HG02588 (cell line): ENCODE results near the gene TMIGD3.

ENCODE experiments used
- ATAC-seq: cut with Tn5 transposase; IDR thresholded peaks from one replicate; pipeline ENCODE4 v1.9.1; 2021; ENCODE audit warnings: mild to moderate bottlenecking, moderate library complexity; ENCODE audit not compliant: unreplicated experiment

TMIGD3 gene

DNA sequence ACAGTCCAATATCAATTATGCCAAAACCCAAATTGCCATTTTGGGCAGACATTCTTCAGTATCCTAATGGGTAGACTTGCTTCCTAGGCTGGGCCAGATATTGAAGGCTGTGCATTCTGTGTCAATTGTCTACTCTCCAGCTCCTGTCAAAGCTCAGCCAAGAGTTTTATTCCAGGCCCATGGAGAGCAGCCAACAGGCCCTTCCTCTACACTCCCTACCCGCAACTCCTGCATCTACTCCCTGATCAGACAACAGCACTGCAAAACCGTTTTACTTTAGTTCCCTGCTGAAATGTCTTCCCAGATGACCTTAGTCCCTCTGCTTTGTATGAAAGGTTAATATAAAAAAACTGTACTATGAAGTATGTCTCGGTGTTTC is 6.6 kb upstream of the TMIGD3 start:
- ATAC-seq: no peak

DNA sequence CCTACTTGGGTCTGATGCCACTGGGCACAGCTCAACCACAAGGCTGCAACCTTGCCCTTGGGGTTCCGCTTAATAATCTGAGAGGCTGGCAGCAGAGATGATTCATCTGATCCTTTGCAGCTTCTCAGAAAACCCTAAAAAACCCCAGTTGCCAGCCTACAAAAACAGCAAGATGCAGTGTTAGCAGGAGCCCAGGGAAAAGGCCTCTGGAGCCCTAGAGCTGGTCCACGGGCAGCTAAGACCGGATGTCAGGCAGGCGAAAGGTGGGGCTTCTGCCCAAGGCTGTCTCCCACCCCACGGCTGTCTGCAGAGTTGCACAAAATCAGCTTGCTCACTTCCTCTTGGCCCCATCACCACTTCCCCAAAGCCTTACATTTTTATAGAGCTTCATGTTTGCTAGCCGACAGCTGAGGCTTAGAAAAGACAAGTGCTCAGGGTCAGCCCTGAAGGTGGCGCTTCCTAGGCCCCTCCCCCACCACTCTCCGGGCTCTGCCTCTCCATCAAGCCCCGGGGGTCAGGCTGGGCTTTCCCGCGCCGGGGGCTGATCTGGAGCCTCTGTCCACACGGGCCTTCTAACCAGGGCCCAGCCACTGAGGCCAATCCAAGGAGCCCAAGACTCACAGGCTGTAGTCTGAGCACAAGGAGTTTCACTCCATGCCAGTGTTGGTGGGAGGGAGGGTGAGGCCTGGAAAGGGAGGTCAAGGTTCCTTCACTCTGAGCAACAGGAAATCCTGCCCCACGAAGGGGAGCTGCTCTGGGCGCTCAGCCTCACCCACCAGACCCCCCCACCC is 4.2 kb upstream of the TMIGD3 start:
- ATAC-seq: peak; percentile 41

DNA sequence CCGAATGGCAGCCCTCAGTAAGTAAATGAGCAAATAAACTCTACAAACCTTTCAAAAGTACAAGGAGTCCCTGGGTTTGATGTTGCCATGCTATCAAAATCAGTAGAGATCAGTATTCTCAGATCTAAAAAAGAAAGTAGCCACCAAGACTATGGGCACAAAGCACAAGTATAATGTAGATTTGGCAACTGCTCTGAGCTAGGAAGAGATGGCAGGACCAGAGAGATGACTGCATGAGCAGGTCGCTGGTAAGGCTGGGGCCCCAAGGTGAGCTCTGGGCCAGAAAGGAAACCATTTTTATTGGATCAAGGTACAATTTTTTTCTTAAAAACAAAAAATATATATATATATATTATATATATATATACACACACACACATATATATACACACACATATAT is 3.1 kb upstream of the TMIGD3 start:
- ATAC-seq: no peak

DNA sequence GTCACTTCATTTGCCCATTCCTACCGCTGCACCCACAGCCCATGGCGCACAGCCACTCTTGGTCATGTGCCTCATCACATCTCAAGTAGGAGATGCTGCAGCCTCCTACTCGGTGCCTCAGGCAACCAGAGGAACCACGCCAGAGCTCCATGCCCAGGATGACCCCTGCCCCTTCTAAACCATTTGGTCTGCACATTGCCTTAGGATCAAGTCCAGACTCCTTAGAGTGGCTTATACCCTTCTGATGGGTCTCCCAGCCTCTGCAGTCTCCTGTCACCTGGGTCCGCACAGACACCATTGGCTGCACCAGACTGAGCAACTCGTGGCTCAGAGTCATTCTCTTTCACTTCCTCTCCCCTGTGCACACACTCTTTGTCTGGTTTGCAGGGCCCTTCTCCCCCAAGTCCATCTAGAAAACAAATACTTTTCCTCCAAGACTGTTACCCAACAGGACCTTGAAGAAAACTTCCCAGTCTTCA is 2.2 kb upstream of the TMIGD3 start:
- ATAC-seq: peak; percentile 50

DNA sequence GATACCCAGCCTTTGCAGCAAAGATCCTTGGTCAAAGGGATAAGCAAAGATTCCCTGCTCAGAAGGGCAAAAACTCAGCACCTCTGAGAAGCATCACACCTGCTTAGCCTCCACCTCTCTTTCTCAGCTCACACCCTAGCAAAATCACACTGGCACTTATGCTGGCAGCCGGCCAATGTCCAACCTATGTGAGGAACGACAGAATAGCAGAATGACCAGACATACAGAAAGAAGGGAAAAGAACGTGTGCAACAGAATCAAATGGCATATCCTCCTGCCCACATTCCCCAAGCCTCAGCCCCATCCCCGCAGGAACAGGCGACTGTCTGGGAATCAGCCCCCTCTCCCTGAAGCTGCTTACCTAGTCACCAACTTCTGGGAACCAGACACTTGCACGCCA is 664 bp upstream of the TMIGD3 start:
- no peak for ATAC-seq

DNA sequence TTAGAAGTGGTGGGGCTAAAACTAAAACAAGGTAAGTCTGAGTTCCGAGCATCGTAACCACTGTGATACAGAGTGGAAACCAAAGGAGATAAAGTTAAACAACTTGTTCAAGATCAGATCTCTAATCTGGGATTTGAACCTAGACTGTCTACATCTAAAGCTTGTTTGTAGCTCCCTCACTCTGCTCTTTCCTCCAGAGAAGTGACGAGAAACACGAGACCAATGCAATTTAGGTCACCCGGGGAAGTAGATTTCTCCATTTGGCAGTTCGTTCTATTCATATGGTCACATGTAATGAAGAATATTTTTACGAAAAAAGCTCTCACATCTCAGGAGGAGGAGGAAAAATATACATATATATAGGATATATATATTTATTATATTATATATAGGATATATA is 1.8 kb downstream of the TMIGD3 start:
- ATAC-seq: no peak

DNA sequence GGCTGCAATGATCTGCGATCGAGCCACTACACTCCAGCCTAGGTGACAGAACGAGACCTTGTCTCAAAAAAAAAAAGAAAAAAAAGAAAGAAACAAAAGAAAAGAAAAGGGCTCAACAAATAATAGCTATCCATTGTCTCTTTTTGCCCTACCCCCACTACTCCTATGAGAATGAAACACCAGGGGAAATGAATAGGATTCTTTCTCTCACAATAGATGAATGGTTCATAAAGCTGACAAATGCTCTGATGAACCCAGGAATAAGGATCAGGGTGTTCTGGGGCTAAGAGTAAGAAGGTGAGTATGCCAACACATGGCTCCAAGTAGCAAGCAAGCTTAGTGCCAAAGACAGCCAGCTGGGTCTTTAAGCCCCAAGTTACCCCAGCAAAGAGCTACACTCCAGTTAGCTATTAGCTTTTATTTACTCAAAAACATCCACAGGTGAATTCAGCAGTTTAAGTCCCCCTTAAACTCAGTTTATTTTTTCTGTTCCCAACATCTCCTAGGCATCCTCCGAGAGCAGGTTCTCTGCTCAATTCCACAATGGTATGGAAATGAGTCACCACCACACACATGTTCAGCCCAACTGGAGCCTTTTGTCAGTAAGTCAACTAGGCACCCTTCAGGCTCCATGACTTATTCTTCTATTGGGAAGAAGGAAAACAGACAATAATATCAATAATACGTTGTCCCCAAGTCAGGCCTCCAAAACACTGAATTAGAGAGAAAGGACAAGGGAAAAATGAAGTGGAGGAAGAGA is 4.2 kb downstream of the TMIGD3 start:
- ATAC-seq: no peak

DNA sequence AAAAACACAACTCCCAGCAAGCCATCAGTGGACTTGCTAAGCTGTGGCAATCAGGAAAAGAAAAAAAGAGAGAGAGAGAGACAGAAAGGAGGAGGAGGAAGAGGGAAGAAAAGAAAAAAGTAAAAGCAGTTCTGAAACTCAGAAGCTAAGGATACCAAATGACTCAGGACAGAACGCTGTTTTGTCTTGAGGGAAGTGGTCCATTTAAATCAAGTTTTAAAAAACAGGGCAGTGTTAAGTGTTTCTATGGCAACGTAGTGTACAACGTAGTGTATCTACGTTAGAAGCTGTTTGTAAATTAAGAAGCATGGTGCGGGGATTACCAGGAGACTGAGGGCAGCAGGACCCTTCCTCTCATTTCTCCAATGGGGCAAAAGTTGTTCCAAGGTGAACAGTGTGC is 5.8 kb downstream of the TMIGD3 start:
- no peak for ATAC-seq

DNA sequence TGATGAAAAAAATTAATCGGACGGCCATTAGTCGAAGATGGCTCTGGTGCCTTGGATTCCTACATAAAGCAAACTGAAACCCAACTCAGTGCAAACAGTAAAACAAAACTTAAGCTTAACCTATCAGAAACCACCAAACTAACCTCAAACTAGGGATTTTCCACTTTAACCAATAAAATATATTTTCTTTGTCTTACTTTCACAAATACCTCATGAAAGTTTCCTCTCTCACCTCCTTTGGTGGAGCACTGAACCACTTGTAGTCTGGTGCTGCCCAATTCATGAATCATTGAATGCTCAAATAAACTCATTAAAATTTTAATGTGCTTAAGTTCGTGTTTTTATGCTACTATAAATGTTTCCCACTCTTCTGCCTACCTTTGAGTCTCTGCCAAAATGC is 7.0 kb downstream of the TMIGD3 start:
- no peak for ATAC-seq

DNA sequence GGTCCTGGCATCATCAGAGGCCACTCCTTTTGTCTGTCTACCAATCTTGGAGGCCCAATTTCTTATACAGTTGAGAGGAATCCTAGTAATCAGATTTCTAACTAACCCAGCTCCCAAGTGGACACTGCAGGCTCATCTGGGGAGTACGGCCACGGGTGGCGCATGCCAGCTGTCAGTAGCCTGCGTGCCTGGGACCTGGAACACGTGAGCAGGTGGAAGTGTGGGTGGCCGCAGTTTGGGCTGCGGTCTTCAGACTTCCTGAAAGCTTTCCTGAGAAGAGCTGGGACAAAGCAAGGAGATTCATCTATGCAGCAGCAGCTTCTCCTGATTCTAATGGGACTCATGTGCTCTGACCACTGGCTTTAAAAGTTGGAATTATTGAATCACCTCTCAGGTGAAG is 12.4 kb downstream of the TMIGD3 start:
- no peak for ATAC-seq

DNA sequence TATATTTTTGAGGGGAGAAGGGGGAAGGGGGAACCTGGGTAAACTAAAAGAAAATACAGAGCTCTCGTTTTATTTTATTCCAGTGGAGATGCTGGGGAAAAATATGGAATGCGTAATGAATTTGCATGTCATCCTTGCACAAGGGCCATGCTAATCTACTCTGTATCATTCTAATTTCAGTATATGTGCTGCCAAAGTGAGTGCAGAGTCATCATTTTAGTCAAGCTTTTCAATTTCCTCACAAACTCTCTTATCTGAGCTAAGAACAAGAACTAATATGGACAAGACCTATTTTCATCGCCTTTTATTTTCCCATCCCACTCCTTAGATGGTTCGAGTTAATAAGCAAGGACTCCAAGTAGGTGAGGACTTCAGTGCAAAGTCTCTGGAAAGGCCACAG is 13.2 kb downstream of the TMIGD3 start:
- ATAC-seq: no peak

DNA sequence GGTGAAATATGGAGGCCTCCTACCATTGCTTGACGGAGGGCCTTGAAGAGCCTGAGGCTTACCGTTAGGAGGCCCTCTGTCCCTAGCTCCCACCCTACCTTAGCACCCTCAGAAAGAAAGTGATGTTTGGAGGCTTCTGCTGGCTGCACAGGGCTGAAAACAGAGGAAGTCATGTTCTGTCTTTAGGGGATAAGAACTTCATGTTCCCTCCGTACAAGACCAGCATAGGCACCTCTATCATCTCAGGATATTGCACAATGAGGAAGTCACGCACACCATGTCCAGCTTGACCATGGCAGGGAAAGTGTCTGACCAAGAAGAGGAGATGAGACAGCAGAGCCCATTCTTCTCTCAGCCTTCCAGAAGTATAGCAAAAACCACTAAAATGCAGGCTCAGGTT is 13.8 kb downstream of the TMIGD3 start:
- no peak for ATAC-seq

DNA sequence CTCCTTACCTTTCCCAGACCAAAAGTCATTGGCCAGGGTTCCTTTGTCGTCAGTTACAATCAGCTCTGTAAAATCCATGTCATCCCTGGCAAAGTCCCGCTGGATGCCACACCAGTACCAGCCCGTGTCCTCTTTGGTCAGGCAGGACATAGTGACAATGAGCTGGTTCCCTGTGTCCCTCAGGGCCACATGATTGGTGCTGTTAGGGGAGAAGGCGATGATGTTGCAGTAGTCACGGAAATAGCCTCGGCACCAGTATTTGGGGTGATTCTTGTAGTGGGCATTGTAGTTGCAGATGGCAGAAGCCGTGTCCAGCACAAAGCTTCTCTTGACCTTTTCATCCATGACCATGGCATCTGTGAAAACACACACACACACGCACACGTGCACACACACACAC is 14.8 kb downstream of the TMIGD3 start:
- ATAC-seq: no peak

DNA sequence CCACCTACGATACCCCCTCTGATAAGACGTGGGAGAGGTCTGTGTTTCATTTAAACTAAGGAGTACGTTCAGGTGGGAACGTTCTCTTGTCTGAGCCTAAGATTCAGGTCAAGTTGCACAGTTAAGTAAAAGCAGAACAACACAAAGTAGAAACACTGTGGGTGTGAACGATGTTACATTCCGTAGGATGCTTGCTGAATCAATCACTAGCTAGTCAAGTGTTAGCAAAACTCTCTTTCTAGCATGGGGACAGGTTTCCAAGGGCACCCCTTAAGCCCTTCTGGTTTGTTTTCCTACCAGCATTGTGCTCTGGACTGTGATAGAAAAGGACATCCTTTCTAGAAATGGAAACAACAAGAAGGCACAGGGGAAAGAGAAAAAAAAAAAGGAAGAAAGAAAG is 16.3 kb downstream of the TMIGD3 start:
- ATAC-seq: no peak

DNA sequence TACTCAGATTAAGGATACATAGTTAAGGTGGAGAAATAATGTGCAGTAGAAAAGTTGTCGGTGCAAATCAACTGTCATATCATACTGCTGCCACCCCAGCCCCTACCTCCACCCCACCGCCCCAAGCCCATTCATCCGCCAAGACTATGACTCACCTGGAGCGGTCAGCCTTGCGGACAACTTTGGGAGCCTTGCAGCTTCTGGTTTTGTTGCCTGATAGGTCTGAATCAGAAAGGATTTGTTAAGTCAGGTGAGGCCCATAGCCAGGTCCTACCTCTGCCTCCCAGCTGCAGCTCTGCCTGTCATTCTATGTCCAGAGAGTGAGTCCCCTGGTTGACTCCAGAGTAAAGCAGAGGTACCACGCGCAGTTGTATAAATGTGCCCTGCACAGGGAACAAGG is 17.0 kb downstream of the TMIGD3 start:
- no peak for ATAC-seq

DNA sequence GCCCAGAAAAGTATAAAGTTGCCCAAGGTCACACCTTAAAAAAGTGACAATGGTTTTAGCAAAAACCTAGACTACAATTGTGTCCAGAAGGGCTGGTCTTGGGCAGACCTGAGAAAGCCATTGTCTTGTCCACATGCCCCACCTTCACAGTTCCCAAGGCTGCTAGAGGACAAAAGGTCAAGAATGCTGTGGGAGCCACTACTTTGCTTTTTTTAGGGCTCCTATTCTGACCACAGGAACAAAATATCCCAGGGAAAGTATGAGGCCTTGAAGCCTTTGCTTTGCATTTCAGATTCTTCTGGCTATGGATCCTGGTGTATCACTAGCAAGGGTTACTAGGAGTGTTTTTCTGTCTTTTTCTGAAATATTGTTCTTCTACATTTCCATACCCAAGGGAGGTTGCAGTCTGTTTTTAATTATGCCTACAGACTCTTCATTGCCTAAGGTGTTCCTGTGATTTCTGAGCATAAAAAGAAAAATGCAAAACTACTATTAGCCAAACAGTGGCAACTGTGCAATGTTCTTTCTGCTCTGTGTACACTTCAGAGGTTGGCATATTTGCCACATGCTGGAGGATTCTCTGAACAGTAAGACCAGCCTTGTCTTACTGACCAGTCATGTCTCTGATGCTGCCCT is 18.9 kb downstream of the TMIGD3 start:
- ATAC-seq: no peak

DNA sequence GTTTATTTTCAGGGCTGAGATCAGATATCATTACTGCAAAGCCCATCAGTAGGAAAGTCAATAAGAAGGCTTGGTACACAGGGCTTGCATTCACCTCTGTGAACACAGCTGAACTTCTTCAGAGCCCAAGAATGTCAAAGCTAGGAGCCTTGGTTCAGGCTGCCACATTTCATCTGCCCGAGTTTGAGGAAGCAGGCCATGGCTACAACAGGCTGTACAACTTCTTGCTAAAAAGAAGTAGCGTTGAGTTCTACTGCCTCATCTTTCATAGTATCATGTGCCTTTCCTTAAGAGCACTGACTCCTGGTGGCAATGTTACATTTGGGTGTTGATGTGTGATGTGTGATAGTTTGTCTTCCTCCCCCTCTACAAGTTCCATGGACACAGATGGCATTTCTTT is 19.6 kb downstream of the TMIGD3 start:
- ATAC-seq: no peak

DNA sequence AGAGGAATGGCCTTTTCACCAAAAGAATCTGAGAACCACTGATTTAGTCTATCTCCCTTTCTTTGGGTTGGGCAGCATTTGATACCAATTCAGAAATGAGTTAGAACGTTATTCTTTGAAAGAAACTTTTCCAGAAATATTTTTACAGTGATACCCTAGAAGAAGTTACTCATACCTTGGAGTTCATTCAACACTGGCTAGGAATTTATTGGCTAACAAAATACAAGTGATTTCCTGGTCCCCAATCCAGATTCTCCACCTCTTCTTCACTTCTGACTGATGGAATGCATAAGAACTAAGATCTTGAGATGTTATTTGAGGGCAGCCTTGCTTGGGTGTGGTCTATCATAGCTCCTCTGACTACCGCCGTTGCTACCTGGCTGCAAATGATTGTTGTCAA is 20.3 kb downstream of the TMIGD3 start:
- ATAC-seq: no peak

DNA sequence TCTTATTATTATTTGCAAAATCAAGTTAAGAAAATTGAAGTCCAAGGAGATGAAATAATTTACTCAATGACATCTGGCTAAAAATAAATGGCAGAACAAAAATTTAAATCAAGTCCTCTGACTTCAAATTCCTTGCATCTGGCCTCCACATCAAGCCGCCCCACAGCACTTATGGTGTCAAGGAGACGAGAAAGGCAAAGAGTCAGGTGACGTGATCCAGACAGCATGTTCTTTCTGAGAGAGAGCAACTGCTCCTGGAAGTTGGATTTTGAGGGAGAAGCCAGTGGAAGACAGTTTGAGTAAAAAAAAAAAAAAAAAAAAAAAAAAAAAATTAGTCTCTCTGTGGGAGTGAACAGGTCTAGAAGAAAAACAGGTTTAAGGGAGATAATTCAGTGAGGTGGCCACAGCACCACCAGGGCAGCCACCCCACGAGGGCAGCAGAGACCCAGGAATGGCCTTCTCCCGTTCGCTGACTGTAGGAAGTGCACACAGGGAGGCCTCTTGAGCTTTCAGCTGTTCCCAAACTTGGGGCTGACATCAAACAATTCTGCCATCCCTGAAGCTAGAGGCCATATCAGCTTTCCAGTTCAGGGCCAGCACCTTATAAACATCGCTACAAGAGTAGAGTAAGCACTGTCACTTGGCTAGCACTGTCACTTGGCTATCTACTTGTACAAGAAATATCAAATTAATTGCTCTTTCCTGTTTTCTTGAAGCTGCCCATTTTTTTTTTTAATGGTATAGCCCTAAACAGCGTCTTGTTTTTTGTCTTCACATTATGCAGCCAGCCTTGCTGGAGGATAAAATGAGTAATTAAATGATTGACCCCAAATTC is 21.8 kb downstream of the TMIGD3 start:
- no peak for ATAC-seq

DNA sequence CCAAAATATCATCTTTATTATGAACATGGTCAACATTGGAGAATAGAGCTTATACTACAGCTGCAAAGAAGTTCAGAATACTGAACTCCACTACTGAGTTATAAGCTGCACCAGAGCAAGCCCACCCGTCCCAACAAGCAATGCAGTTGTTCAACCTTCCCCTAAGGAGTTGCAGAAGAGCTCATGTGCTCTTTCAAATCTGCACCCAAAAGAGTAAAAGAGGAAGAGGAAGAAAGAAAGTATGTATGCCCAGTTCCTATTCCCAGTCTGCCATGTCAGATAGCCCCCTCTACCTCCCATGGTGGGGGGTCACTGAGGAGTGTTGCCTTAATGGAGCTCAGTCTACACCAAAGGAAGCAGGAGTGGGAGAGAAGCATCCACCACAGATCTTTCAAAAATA is 22.8 kb downstream of the TMIGD3 start:
- no peak for ATAC-seq

DNA sequence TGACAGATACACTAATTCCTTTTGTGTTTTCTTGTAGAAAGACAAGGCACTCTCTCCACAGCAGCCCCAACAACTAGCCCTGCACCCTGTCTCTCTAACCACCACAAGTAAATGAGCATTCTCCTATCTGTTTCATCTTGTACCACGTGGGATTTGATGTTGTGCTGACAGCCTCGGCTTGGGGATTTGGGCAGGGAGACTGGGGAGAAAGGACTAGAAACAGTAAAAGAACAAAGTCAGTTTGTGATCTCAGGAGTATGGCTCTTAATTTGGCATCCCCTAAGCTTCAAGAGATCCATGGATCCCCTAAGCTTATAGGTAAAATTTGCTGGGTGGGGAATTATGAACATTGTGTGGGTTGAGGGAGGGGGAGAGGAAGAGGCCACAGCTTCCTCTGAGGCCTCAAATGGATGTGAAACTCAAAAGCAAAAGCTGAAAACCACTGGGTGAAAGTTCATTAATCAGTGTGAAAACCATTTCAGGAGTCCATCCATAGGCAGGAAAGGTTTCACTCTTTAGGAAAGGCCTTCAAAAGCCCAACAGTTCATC is 26.6 kb downstream of the TMIGD3 start:
- no peak for ATAC-seq
